ENCODE data around the gene CEMIP2.

DNA sequence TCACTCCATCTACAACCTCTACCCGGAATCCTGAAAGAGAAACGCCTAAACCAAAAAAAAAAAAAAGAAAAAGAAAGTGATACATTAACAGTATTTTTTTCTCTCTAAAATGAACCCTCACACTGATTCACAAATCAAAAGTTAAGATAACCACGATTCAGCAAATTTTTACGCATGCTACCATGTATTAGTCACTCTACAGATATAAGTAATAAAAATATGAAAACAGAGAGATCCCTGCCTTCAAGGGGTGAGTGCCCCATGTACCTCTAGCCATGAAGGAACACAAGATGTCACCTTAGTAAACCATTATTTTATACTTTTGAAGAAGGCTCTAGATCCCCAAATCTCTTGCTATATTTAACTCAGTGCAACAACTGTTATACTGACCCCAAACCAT lies 33.4 kb downstream of the CEMIP2 start:
- TF ChIP-seq, protein P1, sequence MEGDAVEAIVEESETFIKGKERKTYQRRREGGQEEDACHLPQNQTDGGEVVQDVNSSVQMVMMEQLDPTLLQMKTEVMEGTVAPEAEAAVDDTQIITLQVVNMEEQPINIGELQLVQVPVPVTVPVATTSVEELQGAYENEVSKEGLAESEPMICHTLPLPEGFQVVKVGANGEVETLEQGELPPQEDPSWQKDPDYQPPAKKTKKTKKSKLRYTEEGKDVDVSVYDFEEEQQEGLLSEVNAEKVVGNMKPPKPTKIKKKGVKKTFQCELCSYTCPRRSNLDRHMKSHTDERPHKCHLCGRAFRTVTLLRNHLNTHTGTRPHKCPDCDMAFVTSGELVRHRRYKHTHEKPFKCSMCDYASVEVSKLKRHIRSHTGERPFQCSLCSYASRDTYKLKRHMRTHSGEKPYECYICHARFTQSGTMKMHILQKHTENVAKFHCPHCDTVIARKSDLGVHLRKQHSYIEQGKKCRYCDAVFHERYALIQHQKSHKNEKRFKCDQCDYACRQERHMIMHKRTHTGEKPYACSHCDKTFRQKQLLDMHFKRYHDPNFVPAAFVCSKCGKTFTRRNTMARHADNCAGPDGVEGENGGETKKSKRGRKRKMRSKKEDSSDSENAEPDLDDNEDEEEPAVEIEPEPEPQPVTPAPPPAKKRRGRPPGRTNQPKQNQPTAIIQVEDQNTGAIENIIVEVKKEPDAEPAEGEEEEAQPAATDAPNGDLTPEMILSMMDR (IDR thresholded peaks at IDR 0.05), result no peak
- TF ChIP-seq EP300 (IDR thresholded peaks at IDR 0.05), result no peak
- no peak for TF ChIP-seq POLR2AphosphoS5 (IDR thresholded peaks at IDR 0.05)

Measured in sigmoid colon (tissue), 4 donors.